Activated CD4-positive, alpha-beta T cell treated with anti-CD3 and anti-CD28 coated beads for 36 hours (primary cell): ENCODE data around the gene DNAH10. TPM values are rescaled to one million over a fixed set of nuclear protein-coding genes. Genes with fewer than 3 reads are reported as not detected.

ENCODE experiments used
- ATAC-seq: fragments of 200-7000 bp; cut with Tn5 transposase; one replicate; pipeline ENCODE4 v1.10.0; 2021; ENCODE audit warnings: mild to moderate bottlenecking, moderate library complexity
- CTCF ChIA-PET: fragments of 350-600 bp; sonication (Branson Sonifier 250); formaldehyde crosslinking; loops from one replicate; lab custom pipeline; 2021; ENCODE audit warnings: antibody characterized with exemption; lab: Charles Lee
- POLR2A ChIA-PET: fragments of 350-600 bp; sonication (Branson Sonifier 250); formaldehyde crosslinking; loops from one replicate; lab custom pipeline; 2021; ENCODE audit warnings: antibody characterized with exemption, inconsistent platforms; lab: Charles Lee
- DNase-seq: peaks from one replicate; pipeline ENCODE4 v3.0.0-alpha.2; 2020
- H3K27ac Mint-ChIP-seq: one replicate; pipeline ENCODE4 v1.8.0; 2021; ENCODE audit warnings: mixed read lengths
- H3K27me3 Mint-ChIP-seq: one replicate; pipeline ENCODE4 v1.8.0; 2021; ENCODE audit warnings: mixed read lengths
- H3K36me3 Mint-ChIP-seq: one replicate; pipeline ENCODE4 v1.8.0; 2021; ENCODE audit warnings: low read depth, mixed read lengths
- H3K4me1 Mint-ChIP-seq: one replicate; pipeline ENCODE4 v1.8.0; 2021; ENCODE audit warnings: mixed read lengths
- H3K4me3 Mint-ChIP-seq: one replicate; pipeline ENCODE4 v1.8.0; 2021; ENCODE audit warnings: mild to moderate bottlenecking, moderate library complexity, mixed read lengths
- H3K9me3 Mint-ChIP-seq: one replicate; pipeline ENCODE4 v1.8.0; 2021; ENCODE audit warnings: low read depth, mixed read lengths
- intact Hi-C, 2 experiments: fragments of 100-400 bp; cut with DNase I in 1 of 2; cut with micrococcal nuclease in 1 of 2; formaldehyde crosslinking; loops; one replicate each; pipeline versions ENCODE4 v1.14.2 to v1.15.1; 2022 to 2024; cut with DNase I, micrococcal nuclease
- total RNA-seq, 2 experiments: library from RNA; stranded (reverse); gene quantifications; one replicate each; pipeline ENCODE4 v1.2.3, GENCODE V29; 2021

DNAH10 gene
- total RNA-seq, 2 experiments from 2014 or later = 0.16 to 0.37 TPM

DNA sequence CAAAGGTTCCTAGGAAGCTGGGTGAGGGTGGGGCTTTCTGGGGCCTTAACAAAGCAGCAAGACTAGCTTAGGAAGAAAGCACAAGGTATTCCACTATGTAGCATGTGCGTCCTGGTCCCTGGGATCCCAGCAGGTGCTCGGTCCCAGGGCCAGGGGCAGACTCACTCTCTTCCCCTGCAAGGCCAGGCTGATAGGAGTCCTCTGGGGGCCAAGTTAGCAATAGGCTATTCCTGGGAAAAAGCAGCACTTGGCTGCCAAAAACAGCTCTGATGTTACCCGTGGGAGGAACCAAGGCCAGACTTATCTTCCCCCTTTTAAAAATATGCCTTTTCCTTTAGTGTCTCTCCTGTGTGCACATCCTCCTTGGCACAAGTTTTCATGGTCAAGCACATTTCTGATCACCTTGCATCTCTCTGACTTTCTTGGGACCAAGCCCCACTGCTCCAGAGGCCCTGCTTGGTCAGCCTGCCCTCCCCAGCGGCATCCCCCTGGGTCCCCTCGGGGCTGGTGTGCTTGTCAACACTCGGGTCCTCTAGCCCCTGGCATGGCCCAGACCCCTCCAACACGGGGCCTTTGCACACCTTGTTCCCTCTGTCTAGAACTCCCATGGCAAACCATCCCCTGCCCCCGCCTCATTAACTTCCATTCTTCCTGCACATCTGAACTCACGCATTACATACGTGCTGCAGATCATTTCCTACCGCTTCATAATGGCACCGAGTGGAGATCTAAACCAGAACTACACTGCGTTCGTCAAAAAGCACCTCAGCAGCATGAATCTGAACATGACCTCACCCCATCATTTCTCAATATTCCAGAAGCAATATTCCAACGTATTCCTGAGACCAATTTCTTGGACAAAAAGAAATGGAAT is 188.6 kb downstream of the DNAH10 start:
- Mint-ChIP-seq H3K27me3 (no peaks in the 10 kb centered on the region), H3K36me3 (no peaks in the 10 kb centered on the region), H3K27ac (no peak overlapping the region), H3K4me3 (no peak overlapping the region), H3K4me1 (no peaks in the 10 kb centered on the region), H3K9me3 (no peaks in the 10 kb centered on the region)
- ChIA-PET POLR2A (no interaction called here), CTCF (no interaction called here)
- no peak for ATAC-seq
- no peak for DNase-seq
- intact Hi-C loops = no loop called here

DNA sequence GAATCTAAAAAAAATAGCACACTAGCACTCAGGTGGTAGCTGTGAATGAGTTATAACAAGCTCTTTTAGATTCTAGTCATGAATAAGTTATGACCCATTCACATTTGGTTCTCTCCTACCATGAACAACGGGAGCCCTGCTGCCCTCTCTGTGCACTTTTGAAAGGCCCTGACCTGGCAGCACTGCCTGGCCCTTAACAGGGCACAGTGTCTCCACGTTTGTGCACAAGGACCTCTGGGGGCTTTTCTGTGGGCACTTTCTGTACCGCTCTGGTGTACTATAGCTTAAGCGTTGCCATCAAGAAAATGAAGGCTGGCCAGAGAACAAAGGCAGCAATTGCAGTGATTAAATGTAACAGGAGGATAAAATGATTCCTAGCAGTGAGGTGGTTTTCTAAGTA is 189.4 kb downstream of the DNAH10 start:
- ChIA-PET POLR2A (no interaction called here), CTCF (no interaction called here)
- Mint-ChIP-seq H3K36me3 (no peaks in the 10 kb centered on the region), H3K27ac (no peak overlapping the region), H3K4me3 (no peak overlapping the region), H3K4me1 (no peaks in the 10 kb centered on the region), H3K27me3 (no peaks in the 10 kb centered on the region), H3K9me3 (no peaks in the 10 kb centered on the region)
- ATAC-seq = no peak
- DNase-seq = no peak
- intact Hi-C loops = no loop called here

DNA sequence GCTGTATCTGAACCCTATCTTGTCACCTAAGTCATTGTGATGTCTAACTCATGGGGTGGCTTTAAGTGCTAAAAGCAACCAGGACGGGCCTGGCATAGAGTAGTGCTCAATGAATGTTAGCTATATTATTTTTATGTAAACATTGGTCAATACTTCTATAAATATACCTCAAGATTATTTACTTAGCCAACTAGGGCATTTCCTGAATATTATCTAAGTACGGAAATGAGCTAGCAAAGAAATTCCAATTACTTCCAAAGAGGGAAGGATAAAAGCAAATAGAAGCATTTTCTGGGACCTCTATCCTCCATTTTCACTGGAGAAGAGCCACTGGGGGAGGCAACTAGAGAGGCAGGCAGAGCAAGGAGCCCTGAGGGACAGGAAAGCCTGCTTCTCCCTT is 189.9 kb downstream of the DNAH10 start:
- no peak for DNase-seq
- no peak overlapping the region for H3K4me3 Mint-ChIP-seq
- H3K27me3 Mint-ChIP-seq = no peaks in the 10 kb centered on the region
- ChIA-PET CTCF (interaction anchor here (0.6 kb wide), 1 partner anchor 79 kb away, joined by 3 read pairs; no protein-coding TSS in a partner anchor), POLR2A (no interaction called here)
- no peak overlapping the region for H3K27ac Mint-ChIP-seq
- no peak for ATAC-seq
- H3K36me3 Mint-ChIP-seq = no peaks in the 10 kb centered on the region
- H3K9me3 Mint-ChIP-seq = no peaks in the 10 kb centered on the region
- no peaks in the 10 kb centered on the region for H3K4me1 Mint-ChIP-seq
- intact Hi-C loops = no loop called here

DNA sequence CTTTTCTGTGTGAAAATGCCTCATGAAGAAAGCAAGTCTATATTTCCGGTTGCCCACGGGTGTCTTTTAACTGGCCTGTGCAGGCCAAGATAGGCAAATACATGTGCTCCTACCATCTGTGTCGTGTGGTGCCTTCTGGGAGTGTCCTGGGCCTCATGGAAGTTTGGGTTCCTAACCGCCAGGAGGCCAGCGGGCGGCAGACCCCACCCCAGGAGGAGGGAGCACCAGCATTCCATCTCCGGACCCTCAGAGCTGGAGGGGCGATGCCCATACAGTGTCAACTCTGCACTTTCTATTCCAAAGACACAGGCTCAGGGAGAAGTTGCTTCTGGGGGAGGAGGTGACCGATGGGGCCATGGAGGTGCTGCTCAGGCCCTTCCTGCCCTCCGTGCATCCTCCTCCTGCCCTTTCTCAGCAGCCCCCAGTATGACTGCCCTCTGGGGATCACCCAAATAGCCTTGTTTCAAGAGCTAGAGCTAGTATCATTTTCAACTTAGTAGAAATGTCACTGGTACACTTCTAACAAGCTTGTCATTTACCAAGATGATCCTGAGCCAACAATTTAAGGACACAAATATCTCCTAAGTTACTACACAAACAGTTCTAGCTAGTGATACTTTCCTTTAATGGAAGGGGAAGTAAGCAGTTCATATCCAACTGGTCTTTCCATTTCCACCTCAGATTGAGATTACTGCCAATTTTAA is 192.7 kb downstream of the DNAH10 start:
- Mint-ChIP-seq H3K4me1 (no peaks in the 10 kb centered on the region), H3K27me3 (no peaks in the 10 kb centered on the region), H3K36me3 (no peaks in the 10 kb centered on the region), H3K27ac (no peak overlapping the region), H3K4me3 (no peak overlapping the region), H3K9me3 (no peaks in the 10 kb centered on the region)
- CTCF ChIA-PET = interaction anchor here (0.7 to 1.4 kb wide), 2 partner anchors 49 to 313 kb away, joined by 3 to 6 read pairs; no protein-coding TSS in a partner anchor
- intact Hi-C loops = no loop called here
- POLR2A ChIA-PET = no interaction called here
- ATAC-seq = no peak
- DNase-seq = no peak

DNA sequence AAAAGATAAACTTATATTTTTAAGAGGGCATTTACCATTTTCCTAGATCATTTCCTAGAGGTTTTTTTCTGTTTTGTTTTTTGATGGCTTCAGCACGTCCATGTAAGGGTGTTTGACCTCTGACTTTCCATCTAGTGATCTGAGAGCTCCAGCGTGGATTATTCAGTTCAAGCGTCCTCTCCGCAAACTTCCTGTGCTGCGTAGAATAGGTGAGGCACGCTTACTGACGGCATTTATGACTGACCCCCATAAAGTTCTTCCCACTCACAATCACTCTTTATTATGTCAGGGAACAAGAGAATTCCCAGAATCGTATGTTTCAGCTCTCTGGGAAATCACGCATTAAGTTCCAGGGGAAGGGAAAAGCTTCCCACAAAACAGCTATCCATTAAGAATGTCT is 194.1 kb downstream of the DNAH10 start:
- ATAC-seq (no peak), DNase-seq (no peak)
- Mint-ChIP-seq H3K27me3 (no peaks in the 10 kb centered on the region), H3K27ac (no peak overlapping the region), H3K9me3 (no peaks in the 10 kb centered on the region), H3K4me1 (no peaks in the 10 kb centered on the region), H3K4me3 (no peak overlapping the region), H3K36me3 (no peaks in the 10 kb centered on the region)
- intact Hi-C loops = no loop called here
- CTCF ChIA-PET = interaction anchor here (0.5 to 1.9 kb wide), 2 partner anchors 8 to 17 kb away, joined by 3 to 11 read pairs; no protein-coding TSS in a partner anchor
- POLR2A ChIA-PET = no interaction called here

DNA sequence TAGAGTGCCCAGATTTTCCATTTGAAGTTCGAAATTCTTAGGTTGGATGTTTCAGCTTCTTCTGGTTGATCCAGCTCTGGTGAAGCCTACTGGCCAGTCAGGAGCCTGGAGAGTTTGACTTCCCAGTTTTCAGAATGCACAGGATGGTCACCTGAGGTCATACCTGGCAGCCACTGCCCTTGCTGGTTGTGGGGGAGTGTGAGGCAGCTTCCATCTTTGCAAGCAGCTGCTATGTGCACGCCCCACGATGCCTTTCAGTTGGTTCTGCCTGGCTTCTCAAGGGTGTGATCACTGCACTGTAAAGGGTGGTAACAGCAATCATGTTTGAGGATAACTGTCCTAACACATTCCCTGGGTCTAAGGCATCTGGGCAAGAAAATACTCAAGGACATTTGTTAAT is 195.1 kb downstream of the DNAH10 start:
- H3K4me1 Mint-ChIP-seq = no peaks in the 10 kb centered on the region
- intact Hi-C loops = no loop called here
- DNase-seq (no peak), ATAC-seq (no peak)
- no peak overlapping the region for H3K27ac Mint-ChIP-seq
- H3K9me3 Mint-ChIP-seq = no peaks in the 10 kb centered on the region
- ChIA-PET POLR2A (no interaction called here), CTCF (interaction anchor here (0.6 to 1.9 kb wide), 4 partner anchors 18 to 72 kb away, joined by 3 to 11 read pairs (median 4); no protein-coding TSS in a partner anchor)
- no peaks in the 10 kb centered on the region for H3K36me3 Mint-ChIP-seq
- H3K27me3 Mint-ChIP-seq = no peaks in the 10 kb centered on the region
- H3K4me3 Mint-ChIP-seq = no peak overlapping the region

DNA sequence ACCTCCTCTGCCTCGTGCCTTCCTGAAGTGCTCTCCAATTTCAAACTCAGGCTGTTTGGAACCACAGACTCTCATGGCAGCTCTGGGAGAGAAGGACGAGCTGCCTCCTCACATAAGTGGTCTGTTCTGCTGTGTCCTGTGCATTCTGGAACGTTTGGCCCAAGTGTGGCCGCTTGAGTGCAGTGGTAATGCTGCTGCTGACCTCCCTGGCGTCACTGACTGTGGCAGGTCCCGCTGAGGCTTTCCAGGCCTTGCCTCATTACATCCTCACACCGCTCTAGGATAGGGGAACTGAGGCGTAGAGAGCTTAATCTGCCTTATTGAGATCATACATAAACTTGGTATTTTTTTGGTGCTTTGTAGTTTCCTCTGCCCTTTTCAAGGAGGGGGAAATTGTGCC is 196.4 kb downstream of the DNAH10 start:
- Mint-ChIP-seq H3K27me3 (no peaks in the 10 kb centered on the region), H3K4me1 (no peaks in the 10 kb centered on the region), H3K9me3 (no peaks in the 10 kb centered on the region), H3K36me3 (no peaks in the 10 kb centered on the region), H3K27ac (no peak overlapping the region), H3K4me3 (no peak overlapping the region)
- no peak for DNase-seq
- CTCF ChIA-PET = no interaction called here
- no peak for ATAC-seq
- POLR2A ChIA-PET = no interaction called here
- intact Hi-C loops = no loop called here

DNA sequence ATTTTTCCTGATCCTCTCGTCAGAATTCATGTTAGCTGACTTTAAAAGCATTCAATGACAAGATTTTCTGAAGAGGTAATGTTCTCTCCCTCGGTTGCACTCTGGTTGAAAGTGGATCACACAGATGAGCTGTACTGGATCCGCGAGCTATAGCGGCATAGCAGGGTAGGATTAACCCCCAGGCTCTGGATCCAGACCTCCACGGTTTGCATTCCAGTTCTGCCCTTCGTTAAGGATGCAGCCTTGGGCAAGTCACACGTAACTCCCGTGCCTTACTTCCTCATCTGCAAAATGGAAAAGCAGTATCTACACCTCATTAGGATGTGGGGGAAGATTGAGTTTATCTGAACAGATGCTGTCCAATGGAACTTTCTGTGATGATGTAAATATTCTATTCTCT is 196.8 kb downstream of the DNAH10 start:
- intact Hi-C loops = no loop called here
- DNase-seq = no peak
- Mint-ChIP-seq H3K9me3 (no peaks in the 10 kb centered on the region), H3K4me3 (no peak overlapping the region), H3K27me3 (no peaks in the 10 kb centered on the region), H3K27ac (no peak overlapping the region), H3K4me1 (no peaks in the 10 kb centered on the region), H3K36me3 (no peaks in the 10 kb centered on the region)
- POLR2A ChIA-PET = no interaction called here
- CTCF ChIA-PET = no interaction called here
- ATAC-seq = no peak

DNA sequence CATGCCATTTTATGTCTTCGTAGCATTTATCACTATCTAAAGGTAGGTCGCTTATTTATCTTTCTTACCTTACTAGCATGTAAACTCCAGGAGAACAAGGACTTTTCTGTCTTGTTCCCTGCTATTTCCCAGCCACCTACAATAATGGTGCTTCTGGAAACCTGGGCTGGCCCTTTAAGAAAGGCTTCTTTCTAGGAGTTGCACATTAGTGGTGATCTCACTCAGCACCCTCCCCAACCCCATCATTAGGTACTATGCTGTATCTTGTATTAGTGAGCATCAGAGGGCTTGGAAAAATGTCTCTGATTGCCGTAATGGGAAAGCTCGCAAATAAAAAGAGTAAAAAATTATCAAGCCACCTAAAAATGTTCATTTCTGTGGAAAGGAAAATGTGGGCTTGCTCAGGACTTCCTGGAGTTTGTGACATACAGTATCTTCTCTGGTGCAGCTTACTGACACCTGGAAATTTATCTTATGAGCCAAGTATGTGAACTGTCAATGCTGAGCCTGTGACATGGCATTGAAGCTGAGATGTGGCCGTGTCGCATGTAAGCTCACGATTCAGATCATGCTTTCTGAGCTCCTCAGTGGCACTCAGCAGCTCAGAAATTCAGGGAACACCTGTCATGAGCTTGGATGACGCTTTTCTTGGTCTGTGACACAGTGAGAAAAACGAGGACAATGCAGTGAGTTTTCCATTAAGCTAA is 198.1 kb downstream of the DNAH10 start:
- no peaks in the 10 kb centered on the region for H3K27me3 Mint-ChIP-seq
- ATAC-seq (no peak), DNase-seq (no peak)
- H3K36me3 Mint-ChIP-seq = no peaks in the 10 kb centered on the region
- POLR2A ChIA-PET = interaction anchor here (0.7 kb wide), 1 partner anchor 729 kb away, joined by 3 read pairs; no protein-coding TSS in a partner anchor
- H3K4me1 Mint-ChIP-seq = no peaks in the 10 kb centered on the region
- no peak overlapping the region for H3K4me3 Mint-ChIP-seq
- H3K9me3 Mint-ChIP-seq = no peaks in the 10 kb centered on the region
- intact Hi-C loops = no loop called here
- H3K27ac Mint-ChIP-seq = no peak overlapping the region
- CTCF ChIA-PET = interaction anchor here (1.3 to 1.4 kb wide), 4 partner anchors 12 to 72 kb away, joined by 3 to 4 read pairs (median 4); no protein-coding TSS in a partner anchor

DNA sequence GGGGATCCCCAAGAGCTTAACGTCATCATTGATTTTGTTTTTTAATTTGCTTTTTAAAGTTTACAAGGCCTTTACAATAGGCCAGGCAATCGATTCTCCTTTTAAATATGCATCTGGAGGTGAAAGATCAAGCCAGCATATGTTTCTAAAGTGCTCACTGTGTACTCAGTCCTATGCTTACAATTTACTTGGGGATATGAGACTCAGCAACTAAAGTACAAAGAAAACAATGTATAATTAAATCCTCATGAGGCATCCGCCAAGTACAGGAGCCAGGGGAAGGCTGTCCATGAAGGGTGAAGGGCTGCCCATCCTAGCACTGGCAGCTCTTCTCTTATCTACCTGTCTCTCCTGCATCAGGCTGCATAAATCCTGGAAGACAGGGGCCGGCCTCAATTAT is 198.8 kb downstream of the DNAH10 start:
- CTCF ChIA-PET = interaction anchor here (1.3 to 1.4 kb wide), 3 partner anchors 11 to 35 kb away, joined by 4 read pairs; no protein-coding TSS in a partner anchor
- Mint-ChIP-seq H3K27me3 (no peaks in the 10 kb centered on the region), H3K4me1 (no peaks in the 10 kb centered on the region), H3K4me3 (no peak overlapping the region), H3K36me3 (no peaks in the 10 kb centered on the region), H3K9me3 (no peaks in the 10 kb centered on the region), H3K27ac (no peak overlapping the region)
- ATAC-seq = no peak
- no peak for DNase-seq
- POLR2A ChIA-PET = no interaction called here
- intact Hi-C loops = no loop called here

DNA sequence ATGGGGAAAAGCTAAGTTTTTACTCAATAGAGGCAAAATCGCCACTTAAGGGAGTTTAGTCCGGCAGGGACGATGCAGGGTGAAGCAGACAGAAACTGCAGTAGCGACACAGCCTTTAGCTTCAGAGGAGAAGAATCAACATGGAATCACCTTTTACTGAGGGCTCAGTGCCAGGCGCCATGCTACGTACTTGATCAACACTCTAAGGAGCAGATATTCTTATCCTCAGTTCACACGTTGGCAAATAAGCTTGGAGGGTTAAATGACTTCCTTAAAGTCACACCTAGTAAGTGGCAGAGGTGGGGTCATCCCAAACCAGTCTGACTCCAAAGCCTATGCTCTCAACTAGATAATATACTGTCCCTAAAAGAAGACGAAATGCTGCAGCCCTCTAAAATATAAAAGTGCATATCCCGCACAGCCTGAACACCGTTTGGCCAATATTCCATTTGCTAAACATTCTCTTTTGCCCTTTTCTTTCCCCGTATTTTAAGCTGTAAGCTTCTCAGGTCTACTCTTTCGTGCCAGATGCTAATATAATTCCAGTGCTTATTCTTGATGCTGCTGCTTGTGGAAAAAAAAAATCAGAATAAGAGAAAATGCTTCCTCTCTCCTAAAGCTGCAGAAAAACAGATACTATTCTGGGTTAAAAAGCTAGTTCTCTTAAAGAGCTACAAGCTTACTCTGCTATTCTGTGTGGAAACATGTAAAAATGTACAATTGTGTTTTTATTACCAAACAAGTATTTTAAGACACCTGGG is 199.7 kb downstream of the DNAH10 start:
- Mint-ChIP-seq H3K27me3 (no peaks in the 10 kb centered on the region), H3K36me3 (no peaks in the 10 kb centered on the region), H3K9me3 (no peaks in the 10 kb centered on the region), H3K27ac (no peak overlapping the region), H3K4me1 (no peaks in the 10 kb centered on the region), H3K4me3 (no peak overlapping the region)
- ChIA-PET CTCF (interaction anchor here (0.7 to 1.5 kb wide), 5 partner anchors 22 to 89 kb away, joined by 3 to 5 read pairs (median 4); no protein-coding TSS in a partner anchor), POLR2A (no interaction called here)
- ATAC-seq (no peak), DNase-seq (no peak)
- intact Hi-C loops = no loop called here
